ENCODE data around the gene GRIN2A.

The GRIN2A gene

GRCh38 chr16:9868606-9869149 lies 313.6 kb downstream of the GRIN2A start:
- DNase-seq (ENCODE audit: low read depth in 2 of 2, low spot score in 1 of 2): no peak

DNA sequence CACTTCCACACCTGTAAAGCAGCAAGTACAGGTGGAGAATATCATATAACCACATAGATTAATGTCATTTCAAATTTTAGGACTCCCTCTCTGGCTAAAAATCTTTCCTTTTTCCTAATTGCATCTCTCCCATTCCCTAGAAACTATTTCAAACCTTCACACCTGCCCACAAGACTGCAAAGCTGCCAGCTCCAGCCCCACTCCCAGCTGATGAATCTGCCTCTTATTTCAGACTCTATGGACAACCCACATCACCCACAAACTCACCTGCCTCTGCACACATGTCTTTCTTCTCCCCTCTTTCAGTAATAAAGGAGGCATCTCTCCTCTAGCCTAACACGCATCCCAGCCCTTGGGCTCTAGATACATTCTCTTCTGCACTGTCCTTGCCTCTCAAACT lies 315.1 kb downstream of the GRIN2A start:
- no peak for DNase-seq (ENCODE audit: low read depth in 2 of 2, low spot score in 1 of 2)

- DNase-seq (ENCODE audit: low read depth in 2 of 2, low spot score in 1 of 2): no peak
Measured at GRCh38 chr16:9864461-9864860, 317.8 kb downstream of the GRIN2A start.

- DNase-seq (ENCODE audit: low read depth in 2 of 2, low spot score in 1 of 2): no peak
Measured at GRCh38 chr16:9862327-9862726, 319.9 kb downstream of the GRIN2A start.

GRCh38 chr16:9860876-9861275 lies 321.4 kb downstream of the GRIN2A start:
- no peak for DNase-seq (ENCODE audit: low read depth in 2 of 2, low spot score in 1 of 2)

GRCh38 chr16:9859701-9860327 lies 322.4 kb downstream of the GRIN2A start:
- no peak for DNase-seq (ENCODE audit: low read depth in 2 of 2, low spot score in 1 of 2)

DNA sequence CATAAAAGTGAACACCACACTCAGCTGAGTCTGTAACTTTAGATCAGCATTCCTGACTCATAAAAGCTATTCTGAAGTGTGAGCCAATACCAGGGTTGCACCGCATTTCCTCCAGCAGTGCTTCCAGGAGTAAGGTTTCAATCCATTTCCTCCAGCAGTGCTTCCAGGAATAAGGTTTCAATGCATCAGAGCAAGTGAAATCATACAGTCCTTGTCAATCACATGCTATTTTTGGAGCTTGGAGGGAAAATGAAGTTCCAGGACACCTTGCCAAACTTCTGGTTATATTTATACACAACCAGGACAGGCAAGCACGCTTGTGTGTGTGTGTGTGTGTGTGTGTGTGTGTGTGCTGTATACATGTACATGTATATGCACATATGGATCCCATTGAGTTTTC lies 327.6 kb downstream of the GRIN2A start:
- no peak for DNase-seq (ENCODE audit: low read depth in 2 of 2, low spot score in 1 of 2)

GRCh38 chr16:9852003-9852402 lies 330.2 kb downstream of the GRIN2A start:
- DNase-seq (ENCODE audit: low read depth in 2 of 2, low spot score in 1 of 2): no peak

GRCh38 chr16:9850817-9851216 lies 331.4 kb downstream of the GRIN2A start:
- DNase-seq (ENCODE audit: low read depth in 2 of 2, low spot score in 1 of 2): no peak

DNA sequence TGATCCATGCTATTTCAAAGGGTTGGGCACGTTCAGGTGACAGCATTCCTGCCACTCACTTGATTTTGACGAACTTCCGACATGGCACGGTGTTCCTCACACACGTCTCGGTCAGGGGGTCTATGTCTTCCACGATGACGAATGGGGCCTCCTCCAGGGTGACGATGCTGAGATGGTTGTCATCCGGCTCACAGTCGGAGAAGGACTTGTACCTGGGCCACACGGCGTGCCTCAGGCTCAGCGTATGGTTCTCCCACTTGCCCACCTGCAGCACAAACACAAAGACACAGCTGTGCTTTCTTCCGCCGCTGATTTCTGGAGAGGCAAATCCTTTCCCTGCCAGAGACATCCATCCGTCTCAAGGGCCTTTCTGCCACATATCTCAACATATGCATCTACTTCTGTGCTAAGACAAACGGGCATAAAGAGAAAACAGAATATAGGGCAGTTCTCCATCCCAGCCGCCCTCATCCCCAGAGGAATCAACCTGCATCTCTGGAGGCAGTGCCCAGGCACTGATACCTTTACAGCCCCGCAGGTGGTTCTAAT lies 332.5 kb downstream of the GRIN2A start:
- DNase-seq (ENCODE audit: low read depth in 2 of 2, low spot score in 1 of 2): no peak

GRCh38 chr16:9847146-9847545 lies 335.1 kb downstream of the GRIN2A start:
- no peak for DNase-seq (ENCODE audit: low read depth in 2 of 2, low spot score in 1 of 2)

DNA sequence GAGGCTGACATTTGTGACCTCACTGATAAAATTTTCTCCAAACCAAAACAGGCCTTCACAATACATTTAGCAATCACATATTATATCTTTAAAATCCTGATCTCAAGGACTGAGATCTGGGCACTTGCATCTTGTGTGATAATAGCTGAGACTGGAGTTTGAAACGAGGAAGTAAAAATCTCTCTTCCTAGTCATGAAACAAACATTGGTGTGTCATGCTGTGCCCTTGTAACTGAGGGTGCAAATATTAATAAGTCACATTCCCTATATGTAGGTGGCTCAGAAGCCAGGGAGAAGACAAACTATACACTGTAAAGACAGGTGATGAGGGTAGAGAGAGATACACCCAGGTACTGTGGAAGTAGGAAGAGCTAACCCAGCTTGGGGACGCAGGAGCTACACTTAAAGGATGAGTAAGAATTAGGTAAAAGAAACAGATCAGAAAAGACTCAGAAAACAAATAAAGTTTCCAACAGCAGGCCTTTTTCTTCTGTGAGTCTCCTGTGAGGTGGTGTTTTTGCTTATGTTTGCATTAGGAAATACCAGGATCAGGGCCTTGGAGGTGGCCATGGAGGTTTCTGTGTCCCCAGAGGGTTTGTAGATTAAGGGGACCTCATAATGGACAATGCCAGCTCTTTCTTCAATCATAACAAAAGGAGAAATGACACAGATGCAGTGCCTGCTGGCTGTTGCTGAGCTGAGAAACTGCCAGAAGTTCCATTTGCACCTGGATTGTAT lies 335.7 kb downstream of the GRIN2A start:
- DNase-seq (ENCODE audit: low read depth in 2 of 2, low spot score in 1 of 2): no peak

DNA sequence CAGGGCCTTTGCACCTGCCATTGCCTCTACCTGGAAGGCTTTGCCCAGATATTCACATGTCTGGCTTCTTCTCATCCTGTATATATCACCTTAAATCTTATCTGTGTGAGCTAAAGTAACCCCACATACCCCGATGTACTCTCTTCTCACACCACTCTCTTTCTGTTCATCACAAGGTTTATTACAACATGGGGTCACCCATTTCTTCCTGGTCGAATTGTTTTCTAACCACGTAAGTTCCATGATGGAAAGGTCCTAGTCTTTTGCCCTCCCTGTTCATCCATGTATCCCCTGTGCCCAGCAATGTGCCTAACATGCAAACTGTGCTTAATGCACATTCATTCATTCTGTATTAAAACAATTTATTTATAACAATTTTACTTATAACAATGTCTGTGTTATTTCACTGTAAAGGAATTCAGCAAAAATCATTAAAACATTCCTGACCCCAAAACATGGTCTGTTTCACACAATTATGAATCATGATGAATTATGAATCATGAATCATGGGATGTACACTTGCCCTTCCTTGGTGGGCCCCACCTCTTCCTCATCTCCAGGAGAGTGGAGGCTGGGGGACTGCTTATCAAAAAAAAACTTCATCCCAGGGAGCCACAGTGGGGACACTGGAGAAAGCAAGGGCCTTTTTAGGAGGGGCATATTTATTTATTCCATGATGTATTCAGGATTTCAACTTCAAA lies 336.4 kb downstream of the GRIN2A start:
- no peak for DNase-seq (ENCODE audit: low read depth in 2 of 2, low spot score in 1 of 2)

- DNase-seq (ENCODE audit: low read depth in 2 of 2, low spot score in 1 of 2): no peak
Measured at GRCh38 chr16:9844361-9844760, 337.9 kb downstream of the GRIN2A start.

DNA sequence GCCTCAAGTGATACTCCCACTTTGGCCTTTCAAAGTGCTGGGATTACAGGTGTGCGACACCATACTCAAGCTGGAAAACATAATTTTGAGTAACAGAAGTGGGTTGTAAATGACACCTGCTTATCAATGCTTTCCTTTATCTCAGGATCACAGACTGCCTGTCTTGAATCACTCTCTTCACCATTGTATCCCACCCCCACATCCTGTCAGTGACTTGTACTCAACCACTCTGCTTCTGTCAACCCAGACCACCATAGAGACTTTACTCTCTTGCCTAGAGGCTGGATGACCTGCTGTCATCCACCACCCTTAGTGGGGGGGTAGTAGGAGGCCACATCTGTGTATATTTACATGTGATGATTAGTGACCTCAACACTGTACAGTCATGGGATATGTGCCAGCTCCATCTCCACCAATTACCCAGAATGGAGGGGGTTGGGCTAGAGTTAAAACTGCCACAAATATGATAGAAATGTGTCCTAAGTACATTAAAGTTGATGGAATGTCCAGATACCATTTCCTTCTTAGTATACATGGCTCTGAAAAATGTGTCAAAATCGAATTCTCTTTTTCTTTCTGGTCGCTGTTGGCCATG lies 338.7 kb downstream of the GRIN2A start:
- DNase-seq (ENCODE audit: low read depth in 2 of 2, low spot score in 1 of 2): no peak

DNA sequence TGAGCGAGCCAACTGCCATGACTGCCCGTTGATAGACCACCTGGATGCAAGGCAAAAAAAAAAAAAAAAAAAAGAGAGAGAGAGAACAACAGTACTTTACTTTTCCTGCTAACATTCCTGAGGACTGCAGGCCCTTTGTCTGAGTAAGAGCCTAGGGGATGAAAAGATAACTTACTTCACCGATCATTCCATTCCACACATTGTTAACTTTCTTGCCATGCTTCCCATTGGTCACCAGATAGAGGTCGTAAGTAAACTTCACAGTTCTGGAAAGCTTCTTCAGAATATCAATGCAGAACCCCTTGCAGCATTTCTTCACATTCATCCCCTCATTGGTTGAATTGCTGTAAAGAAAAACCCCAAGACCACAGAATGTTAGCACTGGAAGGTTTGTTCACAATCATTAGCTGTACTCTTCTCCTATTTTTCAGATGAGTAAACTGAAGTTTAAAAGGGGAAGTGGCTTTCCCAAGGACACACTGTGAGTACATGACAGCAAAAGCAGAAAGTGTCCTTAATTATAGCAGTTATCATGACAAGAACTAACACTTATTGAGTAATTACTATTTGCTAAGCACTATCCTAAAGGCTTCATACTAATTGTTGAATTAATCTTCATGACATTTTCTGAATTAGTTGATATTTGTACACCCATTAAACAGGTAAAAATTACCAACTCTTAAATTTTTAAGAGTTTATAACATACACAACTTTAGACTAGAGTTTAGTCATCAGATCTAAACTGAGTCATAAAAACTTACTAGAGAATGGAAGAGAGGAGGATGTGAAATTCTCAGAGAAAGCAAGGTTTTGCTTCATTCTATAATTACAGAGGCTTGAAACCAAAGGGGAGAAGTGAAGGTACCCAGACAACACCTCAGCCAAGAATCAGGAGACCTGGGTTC lies 341.2 kb downstream of the GRIN2A start:
- DNase-seq (ENCODE audit: low read depth in 2 of 2, low spot score in 1 of 2): no peak

GRCh38 chr16:9837481-9837880 lies 344.7 kb downstream of the GRIN2A start:
- DNase-seq (ENCODE audit: low read depth in 2 of 2, low spot score in 1 of 2): no peak

DNA sequence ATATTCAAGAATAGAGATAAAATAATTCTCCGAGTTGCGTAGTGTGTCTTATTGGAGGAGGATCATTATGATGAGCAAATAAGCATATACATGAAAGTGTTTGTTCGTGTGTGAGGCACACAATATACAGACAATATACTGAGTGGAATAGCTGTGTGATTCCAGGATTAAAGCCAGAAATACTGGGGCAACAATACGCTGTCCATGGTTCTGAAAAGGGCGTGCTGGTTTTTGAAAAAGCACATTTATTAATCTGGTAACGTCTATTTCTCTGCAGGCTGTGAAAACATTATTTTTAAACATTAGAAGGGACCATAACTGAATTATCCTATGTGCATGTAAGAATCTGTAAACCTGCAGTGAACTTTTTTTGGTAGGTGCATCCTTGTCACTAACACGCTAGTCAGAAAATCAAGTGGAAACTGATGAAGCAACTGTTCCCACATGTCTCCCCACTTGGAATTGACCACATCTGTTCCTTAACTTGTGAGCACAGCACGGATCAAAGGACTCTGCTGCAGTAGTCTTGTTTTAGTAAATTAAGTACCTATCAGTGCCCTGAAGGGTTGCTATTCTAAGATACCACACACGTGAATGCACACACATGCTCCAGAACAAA lies 346.0 kb downstream of the GRIN2A start:
- no peak for DNase-seq (ENCODE audit: low read depth in 2 of 2, low spot score in 1 of 2)

GRCh38 chr16:9827062-9827752 lies 355.0 kb downstream of the GRIN2A start:
- no peak for DNase-seq (ENCODE audit: low read depth in 2 of 2, low spot score in 1 of 2)
